Muscle layer of colon (tissue), 2 donors: ENCODE results near the gene TULP3.

Experiments used
- H3K27ac ChIP-seq: one replicate; pipeline ENCODE4 v1.7.0; 2013; ENCODE audit warnings: low read depth, mild to moderate bottlenecking, low read length, moderate library complexity
- H3K27me3 ChIP-seq, 2 donors: one replicate each; pipeline ENCODE4 v1.7.0; 2013; ENCODE audit warnings: low read length in 2 of 2, mild to moderate bottlenecking in 2 of 2; ENCODE audit not compliant: insufficient read depth in 2 of 2, control insufficient read depth in 1 of 2
- H3K36me3 ChIP-seq: one replicate; pipeline ENCODE4 v1.7.0; 2013; ENCODE audit warnings: mild to moderate bottlenecking, low read length; ENCODE audit not compliant: insufficient read depth
- H3K4me1 ChIP-seq: one replicate; pipeline ENCODE4 v1.7.0; 2013; ENCODE audit warnings: mild to moderate bottlenecking, low read length; ENCODE audit not compliant: insufficient read depth
- H3K4me3 ChIP-seq, 2 donors: one replicate each; pipeline ENCODE4 v1.7.0; 2013; ENCODE audit warnings: low read length in 2 of 2, low read depth in 1 of 2, mild to moderate bottlenecking in 1 of 2, moderate library complexity in 1 of 2
- H3K9ac ChIP-seq: one replicate; pipeline ENCODE4 v1.7.0; 2013; ENCODE audit warnings: low read length
- H3K9me3 ChIP-seq: one replicate; pipeline ENCODE4 v1.7.0; 2013; ENCODE audit warnings: mild to moderate bottlenecking, low read length
- donor health status: abdominal sarcoma.
- donor health status: Adenocarcinoma of cecum.

Gene TULP3

DNA sequence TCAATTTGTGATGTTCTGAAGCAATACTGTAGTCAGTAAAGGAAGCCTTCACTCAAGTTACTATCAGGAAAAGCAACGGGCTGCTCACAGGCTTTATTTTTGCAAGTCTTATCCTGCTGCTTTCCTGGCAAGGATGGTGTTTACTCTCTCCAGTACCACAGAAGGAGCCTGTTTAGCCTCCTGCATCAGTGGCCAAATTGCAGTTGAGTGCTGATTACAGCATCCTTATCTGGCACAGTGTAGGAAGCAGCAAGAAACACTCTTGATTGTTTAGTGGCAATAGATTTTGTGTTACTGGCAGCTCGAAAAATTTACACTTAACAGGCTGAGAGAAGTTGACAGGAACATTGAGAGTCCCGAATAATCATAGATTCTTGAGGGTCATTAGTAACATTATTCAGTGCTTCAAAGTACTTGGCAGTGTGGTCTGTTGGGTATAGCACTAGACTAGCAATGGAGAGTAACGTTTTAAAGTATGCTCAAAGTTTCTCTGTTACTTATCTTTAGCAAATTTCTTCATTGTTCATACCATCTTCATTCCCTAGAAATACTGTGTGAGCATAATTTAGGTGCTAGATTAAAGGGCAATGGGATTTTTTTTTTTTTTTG lies 11.7 kb downstream of the TULP3 start:
- Histone ChIP-seq H3K9ac (no peak overlapping the region), H3K27me3 (no peaks in the 10 kb centered on the region), H3K9me3 (no peaks in the 10 kb centered on the region), H3K36me3 (no peaks in the 10 kb centered on the region), H3K4me1 (peaks cover 10% of the 10 kb centered on the region), H3K27ac (no peak overlapping the region), H3K4me3 (no peak overlapping the region)

DNA sequence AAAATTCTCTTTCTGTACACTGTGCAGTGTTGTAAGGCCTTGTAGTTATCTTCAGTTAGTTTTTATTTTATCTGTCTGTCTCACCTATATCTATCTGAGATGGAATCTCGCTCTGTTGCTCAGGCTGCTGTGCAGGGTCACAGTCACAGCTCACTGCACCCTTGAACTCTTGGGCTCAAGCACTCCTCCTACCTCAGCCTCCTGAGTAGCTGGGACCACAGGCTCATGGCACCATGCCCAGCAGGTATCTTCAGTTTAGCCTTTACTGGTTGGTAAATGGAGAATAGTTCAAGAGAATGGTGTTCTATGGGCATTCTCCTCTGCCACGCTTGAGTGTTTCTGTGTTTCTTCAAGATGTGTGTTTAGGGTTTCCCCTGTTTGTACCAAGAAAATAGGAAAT lies 13.6 kb downstream of the TULP3 start:
- Histone ChIP-seq H3K4me1 (peaks cover 10% of the 10 kb centered on the region), H3K9ac (no peak overlapping the region), H3K4me3 (no peak overlapping the region), H3K27me3 (no peaks in the 10 kb centered on the region), H3K9me3 (no peaks in the 10 kb centered on the region), H3K36me3 (no peaks in the 10 kb centered on the region), H3K27ac (no peak overlapping the region)

DNA sequence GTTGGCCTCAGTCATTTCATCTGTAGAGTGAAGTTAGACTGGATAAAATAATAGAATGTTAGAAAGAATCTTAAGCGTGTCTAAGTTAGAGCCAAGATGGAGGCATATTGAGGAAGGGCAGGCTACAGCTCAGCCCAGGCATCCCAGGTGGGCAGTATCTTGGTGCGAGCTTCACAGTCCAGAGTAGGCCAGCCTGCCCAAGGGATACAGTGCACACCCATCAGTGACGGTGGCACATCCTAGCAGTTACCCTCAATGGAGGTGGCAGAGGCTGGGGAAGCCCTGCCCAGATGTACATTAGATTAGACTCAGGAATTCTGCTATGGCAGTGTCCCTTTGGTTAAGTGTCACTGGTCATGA lies 21.5 kb downstream of the TULP3 start:
- Histone ChIP-seq H3K27ac (no peak overlapping the region), H3K36me3 (peaks cover 19% of the 10 kb centered on the region), H3K9me3 (no peaks in the 10 kb centered on the region), H3K27me3 (no peaks in the 10 kb centered on the region), H3K4me3 (no peak overlapping the region), H3K4me1 (no peaks in the 10 kb centered on the region), H3K9ac (no peak overlapping the region)

DNA sequence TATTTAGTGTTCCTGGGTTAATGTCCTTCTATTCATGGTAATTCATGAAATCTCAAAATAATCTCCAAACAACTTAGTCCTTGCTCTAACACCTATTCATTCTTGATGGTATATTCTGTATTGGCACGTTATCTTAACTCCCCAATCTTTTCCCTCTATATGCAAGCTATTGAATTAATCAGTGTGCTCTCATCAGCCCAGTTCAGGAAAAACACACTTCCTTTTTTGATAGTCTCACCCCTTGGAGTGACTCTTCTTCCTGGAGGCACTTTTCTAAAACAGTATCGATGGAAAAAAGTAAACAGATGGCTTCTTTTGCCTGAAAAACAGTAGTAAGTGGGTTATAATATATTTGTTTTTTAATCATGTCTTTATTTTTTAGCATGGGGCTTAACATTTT lies 28.6 kb downstream of the TULP3 start:
- H3K36me3 ChIP-seq: peaks cover 42% of the 10 kb centered on the region
- no peak overlapping the region for H3K4me3 ChIP-seq
- H3K4me1 ChIP-seq: no peaks in the 10 kb centered on the region
- H3K9ac ChIP-seq: no peak overlapping the region
- no peak overlapping the region for H3K27ac ChIP-seq
- no peaks in the 10 kb centered on the region for H3K27me3 ChIP-seq
- H3K9me3 ChIP-seq: no peaks in the 10 kb centered on the region

DNA sequence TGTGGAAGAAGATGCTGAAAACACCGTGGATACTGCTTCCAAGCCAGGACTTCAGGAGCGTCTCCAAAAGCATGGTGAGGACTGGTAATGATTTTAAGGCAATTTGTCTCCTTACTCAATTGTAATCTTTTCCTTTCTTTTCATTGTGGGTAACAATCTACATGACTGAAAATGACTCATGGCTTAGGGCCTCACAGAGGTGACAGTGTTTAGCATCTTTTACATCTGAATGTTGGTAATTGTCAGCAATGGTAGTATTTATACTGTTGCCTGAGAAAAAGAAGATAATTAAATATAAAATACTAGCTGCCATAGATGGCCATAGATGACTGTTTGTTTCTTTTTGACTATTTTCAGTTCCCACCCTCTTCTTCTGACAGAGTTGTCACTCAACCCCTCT lies 31.6 kb downstream of the TULP3 start:
- H3K27me3 ChIP-seq: no peaks in the 10 kb centered on the region
- H3K36me3 ChIP-seq: peaks cover 41% of the 10 kb centered on the region
- H3K4me1 ChIP-seq: no peaks in the 10 kb centered on the region

DNA sequence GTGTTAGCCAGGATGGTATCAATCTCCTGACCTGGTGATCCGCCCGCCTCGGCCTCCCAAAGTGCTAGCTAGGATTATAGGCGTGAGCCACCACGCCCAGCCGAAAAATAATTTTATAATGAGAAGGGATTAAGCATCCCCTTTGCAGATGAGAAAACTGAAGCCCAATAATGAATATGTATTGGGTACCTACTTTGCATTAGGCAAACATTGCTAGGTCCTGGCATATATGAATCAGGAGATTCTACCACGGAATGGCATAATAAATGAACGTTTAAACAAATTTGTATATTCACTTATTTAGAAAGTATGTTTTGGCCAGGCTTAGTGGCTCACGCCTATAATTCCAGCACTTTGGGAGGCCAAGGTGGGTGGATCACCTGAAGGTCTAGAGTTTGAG lies 32.4 kb downstream of the TULP3 start:
- Histone ChIP-seq H3K9ac (no peak overlapping the region), H3K4me1 (no peaks in the 10 kb centered on the region), H3K27me3 (no peaks in the 10 kb centered on the region), H3K4me3 (no peak overlapping the region), H3K9me3 (no peaks in the 10 kb centered on the region), H3K27ac (no peak overlapping the region), H3K36me3 (peaks cover 41% of the 10 kb centered on the region)

More for the DNA sequence above, 31.6 kb downstream of the TULP3 start:
- Histone ChIP-seq H3K4me3 (no peak overlapping the region), H3K27ac (no peak overlapping the region), H3K9me3 (no peaks in the 10 kb centered on the region), H3K9ac (no peak overlapping the region)

DNA sequence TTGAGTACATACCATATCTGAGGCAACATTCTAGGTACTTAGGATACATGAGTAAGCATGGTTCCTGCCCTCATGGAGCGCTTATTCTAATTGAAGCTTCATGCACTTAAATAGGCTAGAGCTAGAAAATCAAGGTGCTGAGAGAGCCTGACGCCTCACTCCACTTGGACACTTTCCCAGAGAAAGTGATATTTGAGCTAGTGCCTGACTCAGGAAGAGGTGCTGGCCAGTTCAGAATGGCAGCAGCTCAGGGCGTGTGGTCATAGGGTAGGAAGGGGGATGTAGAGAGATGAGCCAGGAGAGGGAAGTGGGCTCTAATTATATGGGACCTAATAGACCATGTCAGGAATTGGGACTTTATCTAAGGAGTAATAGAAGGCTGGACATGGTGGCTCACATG lies 33.3 kb downstream of the TULP3 start:
- H3K9ac ChIP-seq: no peak overlapping the region
- H3K36me3 ChIP-seq: peaks cover 41% of the 10 kb centered on the region
- no peaks in the 10 kb centered on the region for H3K9me3 ChIP-seq

DNA sequence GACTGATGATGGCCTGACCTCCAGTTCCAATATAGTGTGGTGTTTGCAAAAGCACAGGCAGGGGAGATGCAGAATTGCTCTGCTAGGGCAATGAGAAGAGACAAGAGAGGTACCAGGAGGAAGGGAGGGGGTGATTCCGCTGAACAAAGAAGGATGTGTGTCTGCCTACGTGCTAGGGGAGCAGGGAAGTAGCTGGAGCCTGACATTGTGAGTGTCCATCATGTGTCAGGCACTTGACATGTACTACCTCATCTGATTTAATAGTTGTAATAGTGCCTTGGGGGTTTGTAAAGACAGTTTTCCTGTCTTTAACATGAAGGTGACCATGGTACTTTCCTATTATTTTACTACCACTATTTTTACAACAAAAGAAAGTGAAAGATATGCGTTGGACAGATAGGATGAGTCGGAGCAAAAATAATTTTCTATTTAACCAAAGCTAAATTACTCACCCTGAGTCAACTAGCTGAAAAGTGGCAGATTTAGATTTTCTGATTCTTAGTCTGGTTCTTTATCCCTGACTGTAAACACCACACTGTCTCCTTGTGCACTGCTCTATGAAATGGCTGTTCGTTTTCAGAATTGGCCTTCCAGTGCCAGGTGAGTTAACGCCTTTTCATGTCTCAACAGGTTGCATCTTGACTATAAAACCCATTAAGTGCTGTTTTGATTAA lies 34.8 kb downstream of the TULP3 start:
- H3K4me1 ChIP-seq: no peaks in the 10 kb centered on the region
- no peak overlapping the region for H3K4me3 ChIP-seq
- H3K36me3 ChIP-seq: peaks cover 38% of the 10 kb centered on the region
- no peaks in the 10 kb centered on the region for H3K9me3 ChIP-seq
- H3K27me3 ChIP-seq: no peaks in the 10 kb centered on the region
- H3K9ac ChIP-seq: no peak overlapping the region
- no peak overlapping the region for H3K27ac ChIP-seq

More for the DNA sequence above, 33.3 kb downstream of the TULP3 start:
- H3K4me1 ChIP-seq: no peaks in the 10 kb centered on the region
- no peak overlapping the region for H3K27ac ChIP-seq
- H3K4me3 ChIP-seq: no peak overlapping the region
- H3K27me3 ChIP-seq: no peaks in the 10 kb centered on the region

DNA sequence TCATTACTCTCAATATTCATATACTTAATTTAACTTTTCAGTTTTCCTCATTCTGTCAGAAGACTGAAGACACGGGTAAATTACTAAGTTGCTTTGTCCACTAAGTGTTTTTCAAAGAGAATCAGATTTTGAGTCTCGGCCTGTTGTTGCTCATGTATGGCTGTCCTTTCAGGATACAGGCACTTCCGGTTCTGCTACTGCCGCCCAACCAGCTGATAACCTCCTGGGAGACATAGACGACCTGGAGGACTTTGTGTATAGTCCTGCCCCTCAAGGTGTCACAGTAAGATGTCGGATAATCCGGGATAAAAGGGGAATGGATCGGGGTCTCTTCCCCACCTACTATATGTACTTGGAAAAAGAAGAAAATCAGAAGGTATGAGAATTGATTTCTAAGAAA lies 40.2 kb downstream of the TULP3 start:
- no peaks in the 10 kb centered on the region for H3K27me3 ChIP-seq
- no peaks in the 10 kb centered on the region for H3K4me1 ChIP-seq
- H3K4me3 ChIP-seq: no peak overlapping the region
- no peaks in the 10 kb centered on the region for H3K9me3 ChIP-seq
- H3K36me3 ChIP-seq: peaks cover 34% of the 10 kb centered on the region
- H3K9ac ChIP-seq: no peak overlapping the region
- H3K27ac ChIP-seq: no peak overlapping the region

DNA sequence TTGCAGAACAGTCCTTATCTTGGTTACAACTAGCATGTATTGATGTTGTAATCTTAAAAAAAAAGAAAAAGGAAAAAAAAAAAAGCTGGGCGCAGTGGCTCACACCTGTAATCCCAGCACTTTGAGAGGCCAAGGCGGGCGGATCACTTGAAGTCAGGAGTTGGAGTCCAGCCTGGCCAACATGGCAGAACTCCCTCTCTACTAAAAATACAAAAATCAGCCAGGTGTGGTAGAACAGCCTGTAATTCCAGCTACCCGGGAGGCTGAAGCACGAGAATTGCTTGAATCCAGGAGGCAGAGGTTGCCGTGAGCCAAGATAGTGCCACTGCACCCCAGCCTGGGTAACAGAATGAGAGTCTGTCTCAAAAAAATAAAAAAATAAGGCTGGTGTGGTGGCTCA lies 42.9 kb downstream of the TULP3 start:
- H3K9ac ChIP-seq: no peak overlapping the region
- H3K27me3 ChIP-seq: no peaks in the 10 kb centered on the region
- no peaks in the 10 kb centered on the region for H3K4me1 ChIP-seq
- H3K27ac ChIP-seq: no peak overlapping the region
- no peak overlapping the region for H3K4me3 ChIP-seq
- no peaks in the 10 kb centered on the region for H3K9me3 ChIP-seq
- peaks cover 45% of the 10 kb centered on the region for H3K36me3 ChIP-seq

DNA sequence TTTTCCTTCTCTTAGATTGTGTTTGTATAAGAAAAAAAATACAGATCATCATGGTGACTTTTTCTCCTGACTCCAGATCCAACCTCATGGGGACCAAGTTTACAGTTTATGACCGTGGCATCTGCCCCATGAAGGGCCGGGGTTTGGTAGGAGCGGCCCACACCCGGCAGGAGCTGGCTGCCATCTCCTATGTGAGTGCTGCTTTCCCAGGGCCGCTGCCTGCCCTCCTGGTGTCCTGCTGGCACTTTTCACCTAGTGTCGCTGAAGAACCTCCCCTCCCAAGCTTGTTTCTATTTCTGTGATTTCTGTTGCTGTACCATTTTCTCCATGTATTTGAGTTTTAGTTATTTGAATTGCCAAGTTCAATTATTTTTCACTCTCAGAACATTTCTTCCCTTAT lies 43.7 kb downstream of the TULP3 start:
- H3K27me3 ChIP-seq: no peaks in the 10 kb centered on the region

DNA sequence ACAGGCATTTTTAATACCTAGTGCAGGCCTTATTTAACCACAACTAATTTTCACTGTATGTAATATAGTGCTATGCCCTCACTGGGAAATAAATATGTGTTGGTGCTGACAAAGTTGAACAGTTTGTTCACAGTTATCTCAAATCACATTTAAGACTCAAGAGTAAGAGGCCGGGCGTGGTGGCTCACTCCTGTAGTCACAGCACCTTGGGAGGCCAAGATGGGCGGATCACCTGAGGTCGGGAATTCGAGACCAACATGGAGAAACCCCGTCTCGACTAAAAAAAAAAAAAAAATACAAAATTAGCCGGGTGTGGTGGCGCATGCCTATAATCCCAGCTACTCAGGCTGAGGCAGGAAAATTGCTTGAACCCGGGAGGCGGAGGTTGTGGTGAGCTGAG lies 45.6 kb downstream of the TULP3 start:
- no peak overlapping the region for H3K9ac ChIP-seq
- H3K27me3 ChIP-seq: no peaks in the 10 kb centered on the region
- no peak overlapping the region for H3K27ac ChIP-seq
- H3K4me1 ChIP-seq: no peaks in the 10 kb centered on the region
- H3K4me3 ChIP-seq: no peak overlapping the region
- H3K36me3 ChIP-seq: peaks cover 59% of the 10 kb centered on the region
- no peaks in the 10 kb centered on the region for H3K9me3 ChIP-seq

More for the DNA sequence above, 43.7 kb downstream of the TULP3 start:
- Histone ChIP-seq H3K4me3 (no peak overlapping the region), H3K27ac (no peak overlapping the region), H3K4me1 (no peaks in the 10 kb centered on the region), H3K36me3 (peaks cover 53% of the 10 kb centered on the region), H3K9ac (no peak overlapping the region), H3K9me3 (no peaks in the 10 kb centered on the region)
